ENCODE measurements around the gene SIAH2. TPM values are rescaled to one million over a fixed set of nuclear protein-coding genes. Genes with fewer than 3 reads are reported as not detected.

SIAH2 gene, protein sequence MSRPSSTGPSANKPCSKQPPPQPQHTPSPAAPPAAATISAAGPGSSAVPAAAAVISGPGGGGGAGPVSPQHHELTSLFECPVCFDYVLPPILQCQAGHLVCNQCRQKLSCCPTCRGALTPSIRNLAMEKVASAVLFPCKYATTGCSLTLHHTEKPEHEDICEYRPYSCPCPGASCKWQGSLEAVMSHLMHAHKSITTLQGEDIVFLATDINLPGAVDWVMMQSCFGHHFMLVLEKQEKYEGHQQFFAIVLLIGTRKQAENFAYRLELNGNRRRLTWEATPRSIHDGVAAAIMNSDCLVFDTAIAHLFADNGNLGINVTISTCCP
- polyA plus RNA-seq (2011; rRNA removed) (34.2 and 39.3 TPM in 2 replicates), polyA minus RNA-seq (2011; rRNA and poly(A)+ RNA removed) (69.8 and 114 TPM in 2 replicates)

DNA sequence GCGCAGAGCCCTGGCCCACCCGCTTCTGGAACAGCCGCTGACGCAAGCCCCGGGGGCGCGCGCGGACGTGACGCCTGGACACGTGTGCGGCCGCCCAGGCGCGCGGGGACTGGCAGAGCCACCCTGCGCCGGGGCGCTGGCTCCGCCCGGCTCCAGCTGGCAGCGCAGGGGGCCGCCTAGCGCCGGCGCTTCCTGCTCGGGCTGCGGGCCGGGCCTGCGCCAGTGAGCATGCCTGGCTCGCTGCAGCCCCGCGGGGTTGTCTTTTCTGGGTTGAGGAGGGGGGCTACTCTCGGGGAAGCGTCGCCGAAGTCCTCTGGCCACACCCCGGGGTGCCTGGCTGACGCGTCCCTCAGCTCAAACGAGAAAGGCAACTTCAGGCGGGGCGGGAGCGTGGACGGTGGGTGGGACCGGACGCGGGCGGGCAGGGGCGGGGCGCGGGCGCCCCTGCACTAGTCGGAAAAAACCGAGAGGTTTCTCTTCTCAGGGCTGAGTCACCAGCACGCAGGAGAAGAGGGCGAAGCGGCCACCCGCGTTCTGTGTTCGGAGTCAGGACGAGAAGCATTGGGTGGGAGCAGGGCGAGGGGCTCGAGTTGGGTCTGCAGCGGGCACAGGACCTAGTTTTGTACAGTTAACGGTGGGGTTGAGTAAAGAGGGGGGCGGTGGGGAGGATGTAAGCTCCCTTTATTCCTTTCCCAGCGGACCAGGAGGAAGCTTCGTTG, at the start of gene SIAH2:
SIAH2 (minus strand) TSS at position 48 of the 719 bp plus-strand sequence. CDS start 320 bp downstream, outside the sequence.
- POLR2A ChIA-PET = interaction anchor here (0.6 to 0.7 kb wide), 5 partner anchors 26 to 438 kb away, joined by 4 to 8 read pairs (median 5); no protein-coding TSS in a partner anchor

DNA sequence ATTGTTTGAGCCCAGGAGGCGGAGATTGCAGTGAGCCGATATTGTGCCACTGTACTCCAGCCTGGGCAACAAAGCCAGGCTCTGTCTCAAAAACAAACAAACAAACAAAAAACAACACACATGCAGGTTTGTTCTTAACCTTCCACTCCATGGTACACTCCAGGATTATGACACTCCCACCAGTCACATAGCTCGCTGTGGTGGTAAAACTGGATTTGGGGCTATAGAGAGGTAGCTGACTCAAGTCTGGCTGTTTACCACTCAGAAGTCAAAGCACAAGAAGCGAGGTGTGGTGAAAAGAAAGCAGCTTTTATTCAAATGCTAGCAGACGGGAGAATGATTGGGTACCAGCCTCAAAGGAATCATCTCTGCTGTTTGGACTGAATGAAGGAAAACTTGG, 49.0 kb upstream of the SIAH2 start:
- TF ChIP-seq, protein P1, sequence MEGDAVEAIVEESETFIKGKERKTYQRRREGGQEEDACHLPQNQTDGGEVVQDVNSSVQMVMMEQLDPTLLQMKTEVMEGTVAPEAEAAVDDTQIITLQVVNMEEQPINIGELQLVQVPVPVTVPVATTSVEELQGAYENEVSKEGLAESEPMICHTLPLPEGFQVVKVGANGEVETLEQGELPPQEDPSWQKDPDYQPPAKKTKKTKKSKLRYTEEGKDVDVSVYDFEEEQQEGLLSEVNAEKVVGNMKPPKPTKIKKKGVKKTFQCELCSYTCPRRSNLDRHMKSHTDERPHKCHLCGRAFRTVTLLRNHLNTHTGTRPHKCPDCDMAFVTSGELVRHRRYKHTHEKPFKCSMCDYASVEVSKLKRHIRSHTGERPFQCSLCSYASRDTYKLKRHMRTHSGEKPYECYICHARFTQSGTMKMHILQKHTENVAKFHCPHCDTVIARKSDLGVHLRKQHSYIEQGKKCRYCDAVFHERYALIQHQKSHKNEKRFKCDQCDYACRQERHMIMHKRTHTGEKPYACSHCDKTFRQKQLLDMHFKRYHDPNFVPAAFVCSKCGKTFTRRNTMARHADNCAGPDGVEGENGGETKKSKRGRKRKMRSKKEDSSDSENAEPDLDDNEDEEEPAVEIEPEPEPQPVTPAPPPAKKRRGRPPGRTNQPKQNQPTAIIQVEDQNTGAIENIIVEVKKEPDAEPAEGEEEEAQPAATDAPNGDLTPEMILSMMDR (IDR thresholded peaks at IDR 0.05; ENCODE audit: insufficient read depth, low read depth, low read length) = no peak
- DNase-seq (ENCODE audit: low read depth) = no peak
- ChIA-PET POLR2A (no interaction called here), CTCF (interaction anchor here (0.9 to 1.7 kb wide), 2 partner anchors 12 to 38 kb away, joined by 3 to 4 read pairs; no protein-coding TSS in a partner anchor)
- peaks cover 1% of the 10 kb centered on the region; the same call in 1 of the 2 replicates for H3K27me3 ChIP-seq (ENCODE audit: control insufficient read depth, insufficient read depth, low read length)
- no peaks in the 10 kb centered on the region for H3K36me3 ChIP-seq (ENCODE audit: control insufficient read depth, insufficient read depth, low read length)
- no peak overlapping the region for H3K4me3 ChIP-seq (ENCODE audit: low read depth, low read length)

More for the DNA sequence above, at the start of gene SIAH2:
- peak; percentile 78 for DNase-seq (ENCODE audit: low read depth)
- TF ChIP-seq, protein P1 (IDR thresholded peaks at IDR 0.05; ENCODE audit: insufficient read depth, low read depth, low read length) = no peak
- 0 out of 2 replicates have a peak, but pooled peaks cover 1% of the 10 kb centered on the region for H3K36me3 ChIP-seq (ENCODE audit: control insufficient read depth, insufficient read depth, low read length)
- H3K27me3 ChIP-seq (ENCODE audit: control insufficient read depth, insufficient read depth, low read length) = no peaks in the 10 kb centered on the region
- CTCF ChIA-PET = interaction anchor here (0.5 to 5.2 kb wide), 6 partner anchors 10 to 313 kb away, joined by 3 to 36 read pairs (median 8); no protein-coding TSS in a partner anchor
- peak within 1 kb of the TSS; percentile 59 for H3K4me3 ChIP-seq (ENCODE audit: low read depth, low read length)

DNA sequence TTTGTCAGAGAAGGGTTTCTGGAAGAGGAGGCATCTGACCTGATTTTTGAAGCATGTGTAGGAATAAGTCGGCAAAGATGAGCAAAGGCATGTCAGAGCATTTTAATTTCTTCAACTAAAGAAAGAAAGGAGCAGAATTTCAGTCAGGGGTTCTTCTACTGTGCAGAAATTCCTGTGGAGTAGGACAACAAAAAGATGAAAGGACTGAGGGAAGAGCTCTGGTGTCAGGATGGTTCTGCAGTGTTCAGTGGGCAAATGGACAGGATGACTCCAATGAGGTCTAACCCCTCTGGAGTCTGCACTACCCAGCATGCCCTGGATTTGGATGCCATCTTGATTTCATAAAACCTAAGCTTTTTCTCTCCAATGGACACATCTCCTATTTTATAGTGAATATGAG, 47.7 kb upstream of the SIAH2 start:
- Histone ChIP-seq H3K27me3 (ENCODE audit: control insufficient read depth, insufficient read depth, low read length) (peaks cover 1% of the 10 kb centered on the region; the same call in 1 of the 2 replicates), H3K4me3 (ENCODE audit: low read depth, low read length) (no peak overlapping the region), H3K36me3 (ENCODE audit: control insufficient read depth, insufficient read depth, low read length) (no peaks in the 10 kb centered on the region)
- TF ChIP-seq, protein P1 (IDR thresholded peaks at IDR 0.05; ENCODE audit: insufficient read depth, low read depth, low read length) = no peak
- POLR2A ChIA-PET = no interaction called here
- no peak for DNase-seq (ENCODE audit: low read depth)
- CTCF ChIA-PET = interaction anchor here (1.7 kb wide), 1 partner anchor 11 kb away, joined by 4 read pairs; no protein-coding TSS in a partner anchor

DNA sequence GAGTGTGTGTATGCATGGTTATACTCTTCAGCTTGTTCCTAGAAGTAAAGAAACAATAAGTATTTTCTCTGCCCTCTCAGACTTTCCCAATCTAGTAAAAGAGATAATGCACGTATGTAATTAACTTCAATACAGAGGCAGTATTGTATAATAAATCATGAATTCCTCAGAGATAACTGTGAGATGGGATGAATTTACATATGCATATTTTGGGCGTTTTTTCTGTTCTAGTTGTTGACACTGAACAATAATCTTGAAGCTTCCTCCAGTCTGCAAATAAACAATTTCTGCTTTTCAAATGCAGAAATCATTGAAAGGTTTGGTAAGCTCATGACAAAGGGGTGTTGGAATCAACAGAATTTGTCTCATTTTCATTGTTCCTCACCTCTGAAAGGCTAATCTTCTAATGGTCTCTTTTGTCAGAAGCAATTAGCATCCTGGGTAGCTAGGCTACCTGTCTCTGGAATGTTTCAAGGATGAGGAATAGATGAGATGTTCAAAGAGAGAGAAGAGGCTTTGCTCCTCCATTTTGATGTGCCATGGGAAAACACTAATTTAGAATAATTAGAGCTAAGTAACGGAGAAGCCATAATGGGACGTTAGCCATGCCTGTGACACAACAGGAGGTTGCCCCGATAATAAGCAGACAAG, 43.3 kb upstream of the SIAH2 start:
- DNase-seq (ENCODE audit: low read depth) = no peak
- Histone ChIP-seq H3K36me3 (ENCODE audit: control insufficient read depth, insufficient read depth, low read length) (no peaks in the 10 kb centered on the region), H3K4me3 (ENCODE audit: low read depth, low read length) (no peak overlapping the region), H3K27me3 (ENCODE audit: control insufficient read depth, insufficient read depth, low read length) (peaks cover 5% of the 10 kb centered on the region)
- ChIA-PET CTCF (interaction anchor here (0.9 to 1.2 kb wide), 2 partner anchors 18 to 85 kb away, joined by 3 to 4 read pairs; no protein-coding TSS in a partner anchor), POLR2A (interaction anchor here (0.6 kb wide), 1 partner anchor 43 kb away, joined by 5 read pairs; the partner anchor contains the start of gene SIAH2)
- TF ChIP-seq, protein P1 (IDR thresholded peaks at IDR 0.05; ENCODE audit: insufficient read depth, low read depth, low read length) = no peak

Measured in BJ (cell line).